ENCODE results near the gene HS3ST6.

The HS3ST6 gene

DNA sequence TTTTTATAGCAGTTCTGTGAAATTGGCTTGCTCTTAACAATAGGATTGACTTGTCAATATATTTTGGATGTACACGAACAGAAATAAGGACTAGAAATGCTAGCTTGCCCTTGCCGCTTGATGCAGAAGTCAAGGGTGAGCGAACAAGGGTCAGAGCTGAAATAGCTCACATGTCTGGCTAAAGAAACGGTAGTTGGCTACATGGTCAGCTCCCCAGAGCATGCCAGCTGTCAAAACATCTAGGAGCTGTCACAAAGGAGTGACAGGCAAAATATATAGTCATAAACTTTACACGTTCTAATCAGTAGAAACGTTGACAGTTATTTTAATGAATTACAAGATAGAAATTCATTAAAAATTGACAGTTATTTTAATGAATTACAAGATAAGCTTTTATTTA lies 43.4 kb downstream of the HS3ST6 start:
- no peaks in the 10 kb centered on the region for H3K36me3 ChIP-seq (ENCODE audit: insufficient read depth, low read length)
- peak overlapping the region; percentile 66 for H3K27ac ChIP-seq (ENCODE audit: low read depth, low read length, poor library complexity, severe bottlenecking)
- peaks cover 3% of the 10 kb centered on the region; the same call in 1 of the 2 replicates for H3F3A ChIP-seq (ENCODE audit: insufficient read depth, low read length)
- no peak overlapping the region for H3K9ac ChIP-seq (ENCODE audit: low read length)
- no peak overlapping the region for H3K4me3 ChIP-seq (ENCODE audit: low read depth, low read length, poor library complexity, severe bottlenecking)
- H3K4me2 ChIP-seq (ENCODE audit: low read length): no peak overlapping the region
- H2AFZ ChIP-seq (ENCODE audit: low read length): no peak overlapping the region
- H3K9me3 ChIP-seq (ENCODE audit: low read length): no peaks in the 10 kb centered on the region
- no peaks in the 10 kb centered on the region for H3K27me3 ChIP-seq (ENCODE audit: insufficient read depth, low read length)
- peaks cover 16% of the 10 kb centered on the region for H3K4me1 ChIP-seq (ENCODE audit: insufficient read depth, low read length, severe bottlenecking)
- no peaks in the 10 kb centered on the region for H3K9me2 ChIP-seq (ENCODE audit: low read depth, low read length)
- H4K20me1 ChIP-seq (ENCODE audit: insufficient read depth, low read length): no peaks in the 10 kb centered on the region
- TF ChIP-seq, protein P1, sequence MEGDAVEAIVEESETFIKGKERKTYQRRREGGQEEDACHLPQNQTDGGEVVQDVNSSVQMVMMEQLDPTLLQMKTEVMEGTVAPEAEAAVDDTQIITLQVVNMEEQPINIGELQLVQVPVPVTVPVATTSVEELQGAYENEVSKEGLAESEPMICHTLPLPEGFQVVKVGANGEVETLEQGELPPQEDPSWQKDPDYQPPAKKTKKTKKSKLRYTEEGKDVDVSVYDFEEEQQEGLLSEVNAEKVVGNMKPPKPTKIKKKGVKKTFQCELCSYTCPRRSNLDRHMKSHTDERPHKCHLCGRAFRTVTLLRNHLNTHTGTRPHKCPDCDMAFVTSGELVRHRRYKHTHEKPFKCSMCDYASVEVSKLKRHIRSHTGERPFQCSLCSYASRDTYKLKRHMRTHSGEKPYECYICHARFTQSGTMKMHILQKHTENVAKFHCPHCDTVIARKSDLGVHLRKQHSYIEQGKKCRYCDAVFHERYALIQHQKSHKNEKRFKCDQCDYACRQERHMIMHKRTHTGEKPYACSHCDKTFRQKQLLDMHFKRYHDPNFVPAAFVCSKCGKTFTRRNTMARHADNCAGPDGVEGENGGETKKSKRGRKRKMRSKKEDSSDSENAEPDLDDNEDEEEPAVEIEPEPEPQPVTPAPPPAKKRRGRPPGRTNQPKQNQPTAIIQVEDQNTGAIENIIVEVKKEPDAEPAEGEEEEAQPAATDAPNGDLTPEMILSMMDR (IDR thresholded peaks at IDR 0.05; ENCODE audit: low read length): no peak
- no peak for TF ChIP-seq EZH2 (IDR thresholded peaks at IDR 0.05; ENCODE audit: borderline replicate concordance, low read length)
- no peaks in the 10 kb centered on the region for H3K79me2 ChIP-seq (ENCODE audit: insufficient read depth, low read length)

DNA sequence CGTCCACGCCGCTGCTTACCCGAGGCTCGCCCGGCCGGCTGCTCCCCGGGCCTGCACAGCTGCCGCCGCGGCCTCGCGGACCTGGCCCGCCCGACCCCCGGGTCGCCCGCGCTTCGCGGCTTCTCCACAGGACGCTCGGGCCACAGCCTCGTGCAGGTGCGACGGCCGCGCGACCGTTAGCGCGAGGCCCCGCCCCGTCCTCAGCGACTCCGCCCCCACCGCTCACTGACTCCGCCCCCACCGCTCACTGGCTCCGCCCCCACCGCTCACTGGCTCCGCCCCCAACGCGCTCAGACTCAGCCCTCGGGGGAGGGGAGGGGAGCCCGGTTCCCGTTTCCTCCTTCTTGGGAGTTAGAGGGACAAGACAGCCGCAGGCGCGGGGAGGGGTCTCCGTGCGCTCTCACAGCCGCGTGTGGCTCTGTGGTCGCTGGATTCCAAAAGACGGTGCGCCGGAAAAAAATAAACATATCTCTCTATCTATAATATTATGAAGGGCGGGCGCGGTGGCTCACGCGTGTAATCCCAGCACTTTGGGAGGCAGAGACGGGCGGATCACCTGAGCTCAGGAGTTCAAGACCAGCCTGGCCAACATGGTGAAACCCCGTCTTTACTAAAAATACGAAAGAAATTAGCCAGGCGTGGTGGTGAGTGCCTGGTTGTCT lies 46.1 kb downstream of the HS3ST6 start, which contains the start of gene MEIOB:
MEIOB (minus strand) TSS at position 191 of the 662 bp plus-strand sequence. CDS start 3,989 bp downstream, outside the sequence.
- H3K9me2 ChIP-seq (ENCODE audit: low read depth, low read length): no peaks in the 10 kb centered on the region
- H3F3A ChIP-seq (ENCODE audit: insufficient read depth, low read length): peaks cover 3% of the 10 kb centered on the region; the same call in 1 of the 2 replicates
- H3K4me3 ChIP-seq (ENCODE audit: low read depth, low read length, poor library complexity, severe bottlenecking): no peak within 1 kb of the TSS
- no peak within 1 kb of the TSS for H3K9ac ChIP-seq (ENCODE audit: low read length)
- no peaks in the 10 kb centered on the region for H3K27me3 ChIP-seq (ENCODE audit: insufficient read depth, low read length)
- no peaks in the 10 kb centered on the region for H3K9me3 ChIP-seq (ENCODE audit: low read length)
- TF ChIP-seq, protein P1 (IDR thresholded peaks at IDR 0.05; ENCODE audit: low read length): no peak
- no peak for TF ChIP-seq EZH2 (IDR thresholded peaks at IDR 0.05; ENCODE audit: borderline replicate concordance, low read length)
- no peaks in the 10 kb centered on the region for H3K79me2 ChIP-seq (ENCODE audit: insufficient read depth, low read length)
- H3K36me3 ChIP-seq (ENCODE audit: insufficient read depth, low read length): no peaks in the 10 kb centered on the region
- no peak within 1 kb of the TSS for H3K27ac ChIP-seq (ENCODE audit: low read depth, low read length, poor library complexity, severe bottlenecking)
- H4K20me1 ChIP-seq (ENCODE audit: insufficient read depth, low read length): no peaks in the 10 kb centered on the region
- H2AFZ ChIP-seq (ENCODE audit: low read length): no peak within 1 kb of the TSS
- H3K4me2 ChIP-seq (ENCODE audit: low read length): no peak within 1 kb of the TSS
- H3K4me1 ChIP-seq (ENCODE audit: insufficient read depth, low read length, severe bottlenecking): peaks cover 16% of the 10 kb centered on the region

DNA sequence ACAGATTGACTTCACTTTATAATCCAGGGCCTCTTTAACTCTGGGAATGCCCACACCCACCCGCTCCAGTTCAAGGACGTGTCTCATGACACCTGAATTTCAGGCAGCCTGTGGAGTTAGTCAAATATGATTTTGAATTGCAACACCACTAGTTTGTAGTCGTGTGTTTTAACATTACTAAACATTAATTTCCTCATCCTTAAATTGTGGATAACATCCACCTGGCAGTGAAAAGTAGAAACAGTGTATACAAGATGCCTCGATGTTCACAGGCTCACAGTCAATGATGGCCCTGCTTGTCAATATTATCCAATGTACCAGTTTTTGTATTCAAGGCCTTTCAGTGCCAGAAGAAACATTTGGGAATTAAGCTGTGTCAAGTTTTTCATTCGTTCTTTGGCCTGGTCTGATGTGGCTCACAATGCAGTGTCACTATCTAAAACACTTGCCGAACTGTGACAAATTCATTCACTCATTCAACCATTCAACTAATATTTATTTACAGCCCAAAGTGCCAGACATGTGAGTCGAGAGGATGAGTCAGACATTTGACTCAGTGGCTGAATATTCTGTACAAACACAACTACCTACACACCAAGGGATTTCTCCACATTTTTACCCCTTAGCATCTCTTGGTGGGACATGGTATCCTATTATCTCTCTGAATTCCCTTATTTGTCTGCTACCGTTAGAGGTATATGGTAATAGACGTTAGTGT lies 47.7 kb downstream of the HS3ST6 start:
- no peaks in the 10 kb centered on the region for H3K9me3 ChIP-seq (ENCODE audit: low read length)
- no peak overlapping the region for H3K4me3 ChIP-seq (ENCODE audit: low read depth, low read length, poor library complexity, severe bottlenecking)
- H3K27ac ChIP-seq (ENCODE audit: low read depth, low read length, poor library complexity, severe bottlenecking): no peak overlapping the region
- H3K4me2 ChIP-seq (ENCODE audit: low read length): no peak overlapping the region
- H3F3A ChIP-seq (ENCODE audit: insufficient read depth, low read length): peaks cover 3% of the 10 kb centered on the region; the same call in 1 of the 2 replicates
- no peak overlapping the region for H3K9ac ChIP-seq (ENCODE audit: low read length)
- H3K9me2 ChIP-seq (ENCODE audit: low read depth, low read length): no peaks in the 10 kb centered on the region
- no peaks in the 10 kb centered on the region for H3K79me2 ChIP-seq (ENCODE audit: insufficient read depth, low read length)
- no peak overlapping the region for H2AFZ ChIP-seq (ENCODE audit: low read length)
- H3K4me1 ChIP-seq (ENCODE audit: insufficient read depth, low read length, severe bottlenecking): peaks cover 12% of the 10 kb centered on the region
- no peaks in the 10 kb centered on the region for H3K36me3 ChIP-seq (ENCODE audit: insufficient read depth, low read length)
- no peaks in the 10 kb centered on the region for H3K27me3 ChIP-seq (ENCODE audit: insufficient read depth, low read length)
- no peaks in the 10 kb centered on the region for H4K20me1 ChIP-seq (ENCODE audit: insufficient read depth, low read length)
- TF ChIP-seq EZH2 (IDR thresholded peaks at IDR 0.05; ENCODE audit: borderline replicate concordance, low read length): no peak
- TF ChIP-seq, protein P1 (IDR thresholded peaks at IDR 0.05; ENCODE audit: low read length): no peak
